Prostate gland (tissue), 2 donors: ENCODE data around the gene GTPBP6.

Experiments used
- CTCF ChIP-seq, 4 experiments: fragments of 200-600 bp in 2 of 4; fragments of 450-650 bp in 2 of 4; sonication (generic) in 2 of 4; IDR thresholded peaks; 1 replicate in 3 of 4; 2 replicates in 1 of 4; pipeline ENCODE4 v1.5.1; 2016 to 2019; ENCODE audit warnings: antibody characterized with exemption in 4 of 4, mild to moderate bottlenecking in 2 of 4, moderate library complexity in 2 of 4
- POLR2AphosphoS5 ChIP-seq: sonication (generic); formaldehyde crosslinking; IDR thresholded peaks from one replicate; pipeline ENCODE4 v1.6.1; 2017; ENCODE audit warnings: antibody characterized with exemption

DNA sequence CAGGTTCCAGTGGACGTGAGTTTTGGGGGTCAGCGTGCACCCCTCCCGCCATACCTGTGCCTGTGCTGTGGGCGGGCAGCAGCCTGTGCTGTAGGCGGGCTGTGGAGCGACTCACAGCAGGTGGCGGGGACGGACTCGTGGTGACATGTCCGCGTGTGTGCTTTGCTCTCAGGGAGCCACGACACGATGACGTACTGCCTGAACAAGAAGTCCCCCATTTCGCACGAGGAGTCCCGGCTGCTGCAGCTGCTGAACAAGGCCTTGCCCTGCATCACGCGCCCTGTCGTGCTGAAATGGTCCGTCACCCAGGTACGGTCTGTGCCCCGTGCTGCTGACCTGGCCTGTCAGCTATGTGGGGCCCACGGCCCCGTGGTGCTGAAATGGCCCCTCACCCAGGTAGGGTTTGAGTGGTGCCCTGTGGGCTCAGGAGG is 30.0 kb downstream of the GTPBP6 start:
- TF ChIP-seq POLR2AphosphoS5 (no peak), CTCF (IDR thresholded peaks at IDR 0.05) (no peak)
